Keratinocyte (primary cell): Measurements from ENCODE around the gene PLEKHM1.

Source experiments
- EZH2 ChIP-seq: IDR thresholded peaks from one replicate; pipeline ENCODE4 v1.6.1; 2012; ENCODE audit warnings: inconsistent platforms, mild to moderate bottlenecking, low read length, moderate library complexity
- TF ChIP-seq, protein P1 (sequence below), 3 experiments: IDR thresholded peaks in 1 of 3; conservative IDR thresholded peaks in 1 of 3; optimal IDR thresholded peaks in 1 of 3; 2 replicates in 2 of 3; 3 replicates in 1 of 3; pipeline versions ENCODE3 to v1.5.1; 2011; ENCODE audit warnings: low read length in 3 of 3, mild to moderate bottlenecking in 3 of 3, moderate library complexity in 2 of 3, control low read depth in 1 of 3, inconsistent platforms in 1 of 3; ENCODE audit not compliant: insufficient read depth in 2 of 3; ENCODE audit errors: extremely low read depth in 1 of 3

DNA sequence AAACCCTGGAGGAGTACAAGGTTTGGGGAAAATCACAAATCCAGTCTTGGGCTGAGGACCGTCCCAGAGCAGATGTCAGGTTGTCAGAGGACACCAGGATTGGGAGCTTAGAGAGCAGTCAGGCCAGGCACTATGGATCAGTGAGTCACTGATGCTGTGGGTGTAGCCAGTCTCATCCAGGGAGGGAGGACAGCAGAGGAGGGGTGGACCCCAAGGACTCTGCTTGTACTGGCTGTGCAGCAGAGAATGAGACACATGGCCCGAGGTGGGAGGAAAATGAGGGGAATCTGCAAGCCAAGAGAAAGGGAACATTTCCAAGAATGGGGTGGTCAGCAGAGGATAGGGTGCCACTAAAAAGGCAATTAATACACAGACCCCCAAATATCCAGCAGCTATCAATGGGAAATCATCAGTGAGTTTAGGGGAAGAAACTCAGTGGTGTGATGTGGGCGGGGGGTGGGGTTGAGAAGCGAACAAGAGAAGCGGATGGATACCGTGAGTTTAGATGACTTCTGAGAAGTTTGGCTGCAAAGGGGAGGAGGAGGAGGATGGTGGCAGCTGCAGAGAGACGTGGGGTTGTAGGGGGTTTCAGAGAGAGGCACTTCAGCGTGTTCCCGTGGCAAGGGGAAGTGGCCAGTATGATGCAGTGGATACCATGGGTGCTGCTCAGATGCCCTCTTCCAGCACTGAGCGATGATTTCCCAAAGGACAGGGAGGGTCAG, 101.8 kb downstream of the PLEKHM1 start:
- TF ChIP-seq, protein P1, sequence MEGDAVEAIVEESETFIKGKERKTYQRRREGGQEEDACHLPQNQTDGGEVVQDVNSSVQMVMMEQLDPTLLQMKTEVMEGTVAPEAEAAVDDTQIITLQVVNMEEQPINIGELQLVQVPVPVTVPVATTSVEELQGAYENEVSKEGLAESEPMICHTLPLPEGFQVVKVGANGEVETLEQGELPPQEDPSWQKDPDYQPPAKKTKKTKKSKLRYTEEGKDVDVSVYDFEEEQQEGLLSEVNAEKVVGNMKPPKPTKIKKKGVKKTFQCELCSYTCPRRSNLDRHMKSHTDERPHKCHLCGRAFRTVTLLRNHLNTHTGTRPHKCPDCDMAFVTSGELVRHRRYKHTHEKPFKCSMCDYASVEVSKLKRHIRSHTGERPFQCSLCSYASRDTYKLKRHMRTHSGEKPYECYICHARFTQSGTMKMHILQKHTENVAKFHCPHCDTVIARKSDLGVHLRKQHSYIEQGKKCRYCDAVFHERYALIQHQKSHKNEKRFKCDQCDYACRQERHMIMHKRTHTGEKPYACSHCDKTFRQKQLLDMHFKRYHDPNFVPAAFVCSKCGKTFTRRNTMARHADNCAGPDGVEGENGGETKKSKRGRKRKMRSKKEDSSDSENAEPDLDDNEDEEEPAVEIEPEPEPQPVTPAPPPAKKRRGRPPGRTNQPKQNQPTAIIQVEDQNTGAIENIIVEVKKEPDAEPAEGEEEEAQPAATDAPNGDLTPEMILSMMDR (optimal IDR thresholded peaks at IDR 0.05 in 1 of 3, IDR thresholded peaks at IDR 0.05 in 1 of 3, conservative IDR thresholded peaks at IDR 0.05 in 1 of 3; ENCODE audit: extremely low read depth in 1 of 3, insufficient read depth in 2 of 3, low read length in 3 of 3), result no peak
- no peak for TF ChIP-seq EZH2
